Stimulated activated CD4-positive, alpha-beta T cell treated with anti-CD3 and anti-CD28 coated beads, Interleukin-1b, Interleukin-23, amount 100 ng/mL, for 4 hours (primary cell): ENCODE results near the gene CDC42SE2.
"Not testable (repeated sequence)": the region's sequence is repeated elsewhere in the genome, so short reads cannot be mapped to it uniquely, and the experiment has no call there.

Experiments used
- DNase-seq, 2 donors: peaks; one replicate each; pipeline ENCODE4 v3.0.0-alpha.2; 2020; ENCODE audit warnings: low read depth in 2 of 2

CDC42SE2 gene

GRCh38 chr5:131318455-131318854 is 54.6 kb downstream of the CDC42SE2 start:
- DNase-seq: no peak

- DNase-seq: no peak
Observed at GRCh38 chr5:131321066-131321465, 57.2 kb downstream of the CDC42SE2 start.

- DNase-seq: no peak
Observed at GRCh38 chr5:131322926-131323325, 59.1 kb downstream of the CDC42SE2 start.

GRCh38 chr5:131323378-131323777 is 59.5 kb downstream of the CDC42SE2 start:
- no peak for DNase-seq

GRCh38 chr5:131324303-131324702 is 60.5 kb downstream of the CDC42SE2 start:
- DNase-seq: no peak

- DNase-seq: no peak
Observed at GRCh38 chr5:131328536-131329285, 64.9 kb downstream of the CDC42SE2 start.

- no peak for DNase-seq
Observed at GRCh38 chr5:131329286-131329560, 65.4 kb downstream of the CDC42SE2 start.

- DNase-seq: no peak
Observed at GRCh38 chr5:131330031-131330430, 66.2 kb downstream of the CDC42SE2 start.

GRCh38 chr5:131335756-131336155 is 71.9 kb downstream of the CDC42SE2 start:
- DNase-seq: not testable (repeated sequence)

GRCh38 chr5:131336801-131337200 is 72.9 kb downstream of the CDC42SE2 start:
- DNase-seq: not testable (repeated sequence)

GRCh38 chr5:131337240-131338050 is 73.6 kb downstream of the CDC42SE2 start:
- DNase-seq: not testable (repeated sequence)

- no peak for DNase-seq
Observed at GRCh38 chr5:131338051-131338453, 74.2 kb downstream of the CDC42SE2 start.

GRCh38 chr5:131344288-131344687 is 80.4 kb downstream of the CDC42SE2 start:
- DNase-seq: not testable (repeated sequence)

- DNase-seq: not testable (repeated sequence)
Observed at GRCh38 chr5:131346204-131346603, 82.4 kb downstream of the CDC42SE2 start.

GRCh38 chr5:131353991-131354390 is 90.1 kb downstream of the CDC42SE2 start:
- DNase-seq: no peak

- DNase-seq: no peak
Observed at GRCh38 chr5:131355971-131356528, 92.2 kb downstream of the CDC42SE2 start.

GRCh38 chr5:131356619-131357018 is 92.8 kb downstream of the CDC42SE2 start:
- DNase-seq: no peak

- no peak for DNase-seq
Observed at GRCh38 chr5:131357739-131358561, 94.1 kb downstream of the CDC42SE2 start.

- no peak for DNase-seq
Observed at GRCh38 chr5:131361677-131362315, 97.9 kb downstream of the CDC42SE2 start.

GRCh38 chr5:131363811-131364506 is 100.1 kb downstream of the CDC42SE2 start:
- no peak for DNase-seq

GRCh38 chr5:131364507-131365050 is 100.7 kb downstream of the CDC42SE2 start:
- DNase-seq: no peak
